Limb (tissue), 2 donors: Measurements from ENCODE around the gene GADL1.

Experiments
- DNase-seq, 2 donors: peaks; one replicate each; pipeline ENCODE4 v3.0.0-alpha.2; 2016; ENCODE audit errors: extremely low spot score in 2 of 2

Gene GADL1

DNA sequence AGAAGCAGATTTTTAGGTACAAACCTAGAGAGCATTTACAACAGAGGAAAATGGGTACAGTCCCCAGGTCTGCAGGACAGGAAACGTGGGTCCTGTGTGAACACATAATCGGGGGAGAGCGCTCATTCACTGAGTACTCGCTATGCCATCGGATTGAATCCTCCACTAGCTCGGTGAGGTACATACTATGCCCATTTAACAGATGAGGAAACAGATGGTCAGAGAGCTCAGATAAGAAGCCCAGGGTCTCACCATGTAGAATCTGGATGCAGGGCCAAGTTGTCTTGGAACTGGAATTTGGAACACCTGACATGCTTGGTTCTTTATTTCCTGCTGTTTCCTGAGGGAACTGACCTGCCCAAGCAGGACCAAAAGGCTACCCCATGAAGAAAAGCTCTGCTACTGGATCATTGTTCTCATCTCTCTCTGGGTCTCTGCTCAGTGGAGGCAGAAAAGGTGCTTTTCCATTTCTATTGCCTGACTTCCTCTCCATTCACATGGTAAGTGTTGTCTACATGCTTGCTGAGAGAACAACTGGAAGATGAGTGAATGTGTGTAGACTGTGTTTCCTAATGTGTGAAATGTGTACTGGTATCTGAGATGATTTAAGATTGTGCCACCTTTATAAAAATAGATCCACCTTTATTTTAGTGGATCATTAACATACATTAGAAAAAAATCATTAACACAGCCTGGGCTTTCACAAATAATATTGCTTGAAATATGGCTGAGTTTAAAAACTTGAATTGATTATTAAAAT is 199.0 kb downstream of the GADL1 start:
- no peak for DNase-seq

DNA sequence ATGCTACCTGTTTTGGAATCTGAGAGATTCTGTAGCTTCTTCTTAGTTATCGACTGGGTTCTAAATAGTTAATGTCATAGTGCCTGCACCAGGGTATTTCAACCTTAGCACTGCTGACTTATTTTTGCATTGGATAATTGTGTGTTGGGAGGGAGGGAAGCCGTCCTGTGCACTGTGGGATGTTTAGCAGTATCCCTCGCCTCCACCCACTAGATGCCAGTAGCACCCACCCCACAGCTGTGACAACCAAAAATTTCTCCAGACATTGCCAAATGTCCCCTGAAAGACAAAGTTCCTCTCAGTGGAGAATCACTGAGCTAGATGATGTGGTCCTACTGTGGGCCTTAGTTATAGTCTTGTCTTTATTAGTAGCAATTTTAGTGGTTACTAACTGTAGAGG is 199.8 kb downstream of the GADL1 start:
- no peak for DNase-seq

- no peak for DNase-seq
These were observed 200.3 kb downstream of the GADL1 start for GRCh38 chr3:30694148-30694547.

DNA sequence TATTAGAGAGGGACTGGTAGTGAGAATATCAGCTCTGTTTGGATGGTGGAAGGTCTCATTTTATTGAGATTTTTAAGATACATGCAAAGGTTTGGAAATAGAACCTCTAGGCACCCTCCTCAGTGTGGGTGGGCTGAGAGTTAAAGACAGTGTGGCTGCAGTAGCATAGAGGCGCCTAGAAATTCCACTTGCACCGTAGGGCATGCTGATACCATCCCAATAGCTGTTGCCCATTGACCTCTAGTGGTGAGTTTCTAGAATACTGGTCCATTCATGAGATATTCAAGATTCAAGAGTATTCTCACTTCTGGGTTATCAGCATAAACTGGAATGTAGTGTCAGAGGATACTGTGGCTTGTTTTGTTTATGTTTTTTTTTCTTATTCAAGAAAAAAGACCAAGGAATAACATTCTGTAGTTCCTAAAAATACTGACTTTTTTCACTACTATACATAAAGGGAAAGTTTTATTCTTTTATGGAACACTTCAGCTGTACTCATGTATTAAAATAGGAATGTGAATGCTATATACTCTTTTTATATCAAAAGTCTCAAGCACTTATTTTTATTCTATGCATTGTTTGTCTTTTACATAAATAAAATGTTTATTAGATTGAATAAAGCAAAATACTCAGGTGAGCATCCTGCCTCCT is 200.9 kb downstream of the GADL1 start:
- DNase-seq, result peak; percentile 51 to 75

DNA sequence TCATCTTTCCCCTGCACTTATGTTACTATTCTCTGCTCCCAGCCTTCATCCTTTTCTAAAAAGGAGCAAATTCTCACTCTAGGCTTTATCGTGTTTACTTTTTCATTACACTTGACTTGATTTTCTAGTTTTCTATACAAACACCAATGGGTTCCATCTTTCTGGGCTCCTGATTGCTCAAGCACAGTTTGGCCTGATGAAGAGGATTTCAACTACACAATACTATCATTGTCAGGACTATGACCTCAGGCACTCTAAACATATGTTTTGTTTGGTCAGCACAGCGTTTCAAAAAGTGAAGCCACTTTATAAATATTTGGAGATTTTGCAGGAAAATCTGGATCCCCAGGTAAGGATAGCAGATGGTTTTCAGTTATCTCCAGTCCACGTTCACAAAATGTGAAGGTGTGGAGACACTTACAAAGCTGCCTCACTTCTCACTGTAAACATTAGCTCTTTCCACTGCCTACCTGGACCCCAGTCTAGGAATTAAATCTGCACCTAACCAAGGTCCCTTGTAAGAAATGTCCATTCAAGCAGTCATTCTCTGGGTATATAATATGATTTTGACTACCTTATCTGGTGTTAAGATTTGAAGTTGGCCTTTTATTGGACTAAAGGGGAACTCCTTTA is 201.8 kb downstream of the GADL1 start:
- no peak for DNase-seq

- DNase-seq, result no peak
These were observed 202.5 kb downstream of the GADL1 start for GRCh38 chr3:30691944-30692343.

DNA sequence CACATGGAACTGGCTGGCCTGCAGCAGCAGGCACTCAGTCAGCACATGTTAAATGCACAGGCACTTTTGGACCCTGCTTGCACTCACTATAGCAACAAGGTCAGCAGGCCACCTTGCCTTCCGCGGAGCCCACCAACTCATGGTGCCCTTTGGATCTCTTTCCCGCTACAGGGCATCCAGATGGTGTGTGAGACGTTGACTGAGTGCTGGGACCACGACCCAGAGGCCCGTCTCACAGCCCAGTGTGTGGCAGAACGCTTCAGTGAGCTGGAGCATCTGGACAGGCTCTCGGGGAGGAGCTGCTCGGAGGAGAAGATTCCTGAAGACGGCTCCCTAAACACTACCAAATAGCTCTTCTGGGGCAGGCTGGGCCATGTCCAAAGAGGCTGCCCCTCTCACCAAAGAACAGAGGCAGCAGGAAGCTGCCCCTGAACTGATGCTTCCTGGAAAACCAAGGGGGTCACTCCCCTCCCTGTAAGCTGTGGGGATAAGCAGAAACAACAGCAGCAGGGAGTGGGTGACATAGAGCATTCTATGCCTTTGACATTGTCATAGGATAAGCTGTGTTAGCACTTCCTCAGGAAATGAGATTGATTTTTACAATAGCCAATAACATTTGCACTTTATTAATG is 203.1 kb downstream of the GADL1 start:
- no peak for DNase-seq

- DNase-seq, result no peak
These were observed 204.3 kb downstream of the GADL1 start for GRCh38 chr3:30690199-30690598.

- no peak for DNase-seq
These were observed 205.5 kb downstream of the GADL1 start for GRCh38 chr3:30688776-30689641.

DNA sequence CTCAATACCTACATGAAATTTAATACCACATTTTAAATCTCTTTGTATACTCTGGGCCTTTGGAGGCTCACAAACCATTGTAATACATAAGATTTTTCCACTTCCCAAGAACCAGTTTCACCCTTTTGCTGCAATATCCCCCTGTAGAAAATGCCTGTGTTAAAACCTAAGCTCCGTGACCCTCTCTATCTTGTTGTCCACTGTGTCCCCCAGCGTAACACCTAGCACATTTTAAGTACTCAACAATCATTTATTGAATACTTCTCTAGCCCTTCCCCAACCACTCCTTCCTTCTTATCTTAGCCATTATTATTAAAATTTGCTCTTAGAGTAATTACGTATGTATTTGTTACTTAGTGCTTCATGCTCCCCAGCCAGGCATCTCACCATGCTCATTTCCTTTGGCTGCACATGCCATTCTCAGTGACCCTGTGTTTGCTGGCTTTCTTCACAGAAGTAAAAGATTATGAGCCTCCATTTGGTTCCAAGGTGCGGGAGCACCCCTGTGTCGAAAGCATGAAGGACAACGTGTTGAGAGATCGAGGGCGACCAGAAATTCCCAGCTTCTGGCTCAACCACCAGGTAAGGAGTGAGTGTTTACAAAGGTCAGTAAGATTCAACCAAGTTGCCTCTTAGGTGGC is 206.4 kb downstream of the GADL1 start:
- no peak for DNase-seq

DNA sequence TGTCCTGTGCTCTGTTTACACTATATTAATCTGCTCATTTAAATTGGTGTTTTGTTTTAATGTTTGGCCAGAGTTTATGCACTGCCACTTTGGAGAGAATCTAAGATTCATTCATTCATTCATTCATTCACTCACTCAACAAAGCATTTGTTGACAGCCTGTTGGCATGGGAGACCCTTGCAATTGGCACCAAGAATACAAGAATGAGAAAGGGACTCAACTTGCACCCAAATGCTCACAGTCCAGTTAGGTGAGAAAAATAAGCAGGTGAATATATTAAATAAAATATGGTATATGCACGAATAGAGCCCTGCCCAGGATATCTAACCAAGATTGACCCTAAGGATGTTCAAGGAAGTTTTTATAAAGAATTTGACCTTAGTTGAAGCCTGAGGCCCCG is 207.7 kb downstream of the GADL1 start:
- DNase-seq, result no peak

DNA sequence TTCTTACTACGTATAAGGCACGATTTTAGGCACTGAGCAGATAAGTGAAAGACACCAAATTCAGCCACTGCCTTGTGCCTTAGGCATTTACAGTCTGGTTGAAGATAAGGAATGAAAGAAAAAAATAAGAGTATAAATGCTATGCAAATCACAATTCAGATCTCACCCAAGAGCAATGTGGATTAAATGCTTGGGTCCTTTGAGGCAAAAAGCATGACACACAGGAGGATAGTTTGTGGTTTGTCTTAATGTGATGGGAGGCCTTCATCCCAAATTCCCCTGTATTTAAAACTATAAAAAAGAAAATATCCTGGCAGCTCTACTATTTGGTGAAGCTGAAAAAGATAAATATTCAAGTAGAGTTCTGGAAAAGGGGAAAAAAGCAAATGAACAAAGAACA is 208.3 kb downstream of the GADL1 start:
- DNase-seq, result no peak

- DNase-seq, result no peak
These were observed 209.2 kb downstream of the GADL1 start for GRCh38 chr3:30685267-30685667.

DNA sequence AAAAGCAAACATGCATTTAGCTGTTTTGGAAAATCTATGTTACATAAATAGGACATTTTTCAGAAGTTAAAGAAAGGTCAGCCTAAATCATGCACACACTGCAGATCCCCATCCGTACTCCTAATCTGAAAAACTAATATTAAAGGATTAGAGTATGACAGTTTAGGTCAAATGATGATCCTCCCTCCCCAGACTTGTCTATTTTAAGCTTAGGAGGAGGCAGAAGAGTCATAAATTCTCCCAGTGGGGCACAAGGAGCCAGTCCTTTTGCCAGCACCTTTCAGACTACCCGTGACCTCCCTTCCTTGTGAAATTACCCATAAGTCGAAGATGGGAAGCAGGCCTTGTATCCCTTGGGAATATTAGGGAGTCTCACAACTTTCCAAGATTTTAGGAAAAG is 210.1 kb downstream of the GADL1 start:
- no peak for DNase-seq

GRCh38 chr3:30683769-30684168 is 210.7 kb downstream of the GADL1 start:
- DNase-seq, result no peak

- DNase-seq, result no peak
These were observed 211.9 kb downstream of the GADL1 start for GRCh38 chr3:30682434-30683155.

- DNase-seq, result peak; percentile 46 to 60
These were observed 212.7 kb downstream of the GADL1 start for GRCh38 chr3:30681649-30682211.

GRCh38 chr3:30680789-30681648 is 213.4 kb downstream of the GADL1 start:
- peak; percentile 72 to 75 for DNase-seq

GRCh38 chr3:30679045-30679444 is 215.4 kb downstream of the GADL1 start:
- no peak for DNase-seq
